ENCODE results near the gene TRIM64. TPM values are rescaled to one million over a fixed set of nuclear protein-coding genes. Genes with fewer than 3 reads are reported as not detected.
"Not testable (repeated sequence)": the region's sequence is repeated elsewhere in the genome, so short reads cannot be mapped to it uniquely, and the experiment has no call there.

TRIM64 gene
- total RNA-seq (not detected), polyA plus RNA-seq (not detected)
- long read RNA-seq, donor 1, result 0 reads
- long read RNA-seq, donor 2, result 0 reads
- long read RNA-seq, donor 3, result 0 reads
- long read RNA-seq, donor 4, result 0 reads
- long read RNA-seq, donor 5, result 0 reads
- long read RNA-seq, donor 6, result 0 reads
- long read RNA-seq, donor 7, result 0 reads
- long read RNA-seq, donor 8, result 0 reads
- long read RNA-seq, donor 9, result 0 reads
- long read RNA-seq, donor 10, result 0 reads

GRCh38 chr11:89965737-89966136 is at the start of gene TRIM64:
TSS of gene TRIM64 (plus strand) at chr11:89966037. CDS start at chr11:89968504, 2,467 bp downstream.
- H3K9me3 ChIP-seq; H3K27me3 ChIP-seq; DNase-seq; H3K4me3 ChIP-seq; intact Hi-C loops (cut with DNase I; ENCODE audit: low total_unique reads); H3K27ac ChIP-seq; H3K36me3 ChIP-seq; H3K4me1 ChIP-seq: not testable (repeated sequence)
- 56% methylated on average over 2 of the region's 4 CpGs; no CpG with 5 or more reads in 4 of the 5 donors for WGBS, 5 donors

DNA sequence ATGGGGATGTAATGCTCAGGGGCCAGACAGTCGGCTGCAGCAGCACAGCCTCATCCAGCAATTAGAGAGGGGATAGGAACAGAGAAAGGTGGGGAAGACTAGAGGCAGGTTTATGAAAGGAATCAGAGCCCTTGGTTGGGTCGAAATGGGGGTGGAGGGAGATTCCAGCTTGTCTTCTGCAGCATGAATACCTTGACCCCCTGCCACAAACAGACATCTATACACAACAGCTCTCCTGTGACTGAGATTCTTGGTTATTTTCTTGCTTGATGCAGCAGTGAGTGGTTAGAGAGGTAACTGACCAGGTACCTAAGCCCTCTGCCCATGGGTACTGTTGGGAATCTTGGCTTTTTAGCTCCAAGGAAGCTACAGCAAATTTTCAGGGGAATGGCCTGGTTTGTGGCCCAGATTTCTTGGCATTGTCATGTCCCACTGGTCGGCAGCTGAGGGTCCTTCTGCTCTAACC is 43.6 kb upstream of the TRIM64 start, which contains the start of gene TRIM49D1:
TRIM49D1 (minus strand) TSS at position 51 of the 466 bp plus-strand sequence. CDS start 4,535 bp downstream, outside the sequence.
- H3K36me3 ChIP-seq, result no peaks in the 10 kb centered on the region
- no peaks in the 10 kb centered on the region for H3K27me3 ChIP-seq
- H3K4me3 ChIP-seq, result no peak within 1 kb of the TSS
- no peaks in the 10 kb centered on the region for H3K4me1 ChIP-seq
- DNase-seq, result no peak
- WGBS, 5 donors, result 51 to 64% (median 54%) methylated on average over 3 of the region's 3 CpGs
- no peaks in the 10 kb centered on the region for H3K9me3 ChIP-seq
- no peak for TF ChIP-seq POLR2A (IDR thresholded peaks at IDR 0.05)
- TF ChIP-seq CTCF (IDR thresholded peaks at IDR 0.05), result no peak
- no peak for TF ChIP-seq POLR2AphosphoS5 (IDR thresholded peaks at IDR 0.05)
- no peak for TF ChIP-seq EP300 (IDR thresholded peaks at IDR 0.05)
- intact Hi-C loops (cut with DNase I; ENCODE audit: low total_unique reads), result no loop called here
- no peak within 1 kb of the TSS for H3K27ac ChIP-seq

- H3K4me3 ChIP-seq; H3K4me1 ChIP-seq; DNase-seq; H3K27ac ChIP-seq; H3K36me3 ChIP-seq; H3K27me3 ChIP-seq; intact Hi-C loops (cut with DNase I; ENCODE audit: low total_unique reads); H3K9me3 ChIP-seq: not testable (repeated sequence)
- WGBS, 5 donors, result 90 to 95% (median 92%) methylated on average over 2 to 3 of the region's 6 CpGs
These were observed 42.1 kb upstream of the TRIM64 start, which contains the start of gene TRIM49D2 for GRCh38 chr11:89923764-89924163. TSS of gene TRIM49D2 (plus strand) at chr11:89924064. CDS start at chr11:89926762, 2,698 bp downstream.

DNA sequence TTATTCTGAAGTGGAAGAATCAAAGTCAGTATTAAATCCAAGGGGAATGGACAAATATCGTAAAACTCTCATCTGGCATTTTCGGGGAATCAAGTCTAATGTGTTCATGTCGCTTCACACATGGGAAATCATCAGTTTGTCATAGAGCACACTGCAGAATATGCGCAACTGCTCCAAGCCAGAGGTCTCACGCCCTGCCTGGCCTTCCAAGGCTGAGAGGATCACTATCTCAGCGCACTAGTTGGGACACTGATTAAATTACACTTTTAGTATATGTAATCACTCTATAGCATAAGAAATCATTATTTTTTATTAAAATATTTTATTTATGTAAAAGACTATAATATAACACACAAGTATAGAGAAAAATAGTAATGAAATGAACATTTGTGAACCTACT is 5.0 kb upstream of the TRIM64 start:
- WGBS, 5 donors, result 81 to 93% (median 89%) methylated on average over 3 to 6 of the region's 6 CpGs
- H3K27ac ChIP-seq; H3K36me3 ChIP-seq; H3K4me3 ChIP-seq; intact Hi-C loops (cut with DNase I; ENCODE audit: low total_unique reads); H3K4me1 ChIP-seq; DNase-seq; H3K27me3 ChIP-seq; H3K9me3 ChIP-seq: not testable (repeated sequence)

Small RNAs within 50 kb of the gene (small RNA-seq; reads per million reads assigned to genes)
- gene AP004607.1, result 0 reads per million in 4 donors

Other genes starting within 250 kb of the TRIM64 start
- gene TRIM49, start 157.5 kb upstream of the TRIM64 start, total RNA-seq, result not detected
- not detected for gene TRIM49, start 157.5 kb upstream of the TRIM64 start, polyA plus RNA-seq
- not detected for gene TRIM64B, start 87.5 kb upstream of the TRIM64 start, total RNA-seq
- gene TRIM64B, start 87.5 kb upstream of the TRIM64 start, polyA plus RNA-seq, result not detected
- not detected for gene TRIM49D1, start 43.8 kb upstream of the TRIM64 start, total RNA-seq
- gene TRIM49D1, start 43.8 kb upstream of the TRIM64 start, polyA plus RNA-seq, result not detected
- not detected for gene TRIM49D2, start 42.0 kb upstream of the TRIM64 start, total RNA-seq
- not detected for gene TRIM49D2, start 42.0 kb upstream of the TRIM64 start, polyA plus RNA-seq
- gene TRIM49C, start 65.1 kb downstream of the TRIM64 start, total RNA-seq, result not detected
- not detected for gene TRIM49C, start 65.1 kb downstream of the TRIM64 start, polyA plus RNA-seq
- gene UBTFL1, start 119.9 kb downstream of the TRIM64 start, total RNA-seq, result not detected
- not detected for gene UBTFL1, start 119.9 kb downstream of the TRIM64 start, polyA plus RNA-seq
- 10 to 100 TPM in 1 of 5 donors, 1 to 10 TPM in 1, under 1 TPM in 1, not detected in 2; 0.89 to 15.8 (median 3.3) TPM for gene NAALAD2, start 168.6 kb downstream of the TRIM64 start, total RNA-seq
- under 1 TPM; 0.25 to 0.48 (median 0.46) TPM for gene NAALAD2, start 168.6 kb downstream of the TRIM64 start, polyA plus RNA-seq

All from stomach (tissue), 19 donors.